Ramos (cell line): Measurements from ENCODE around the gene ZBED4.
"Not testable (repeated sequence)": the region's sequence is repeated elsewhere in the genome, so short reads cannot be mapped to it uniquely, and the experiment has no call there.

Source experiments
- in situ Hi-C: fragments of 300-500 bp; cut with MboI; formaldehyde crosslinking; loops from one replicate; pipeline ENCODE4 v1.14.3; 2022; ENCODE audit warnings: low sequenced_read_pairs; ENCODE audit not compliant: unreplicated experiment

Gene ZBED4

GRCh38 chr22:49852568-49852897, 1.1 kb upstream of the ZBED4 start:
- in situ Hi-C loops, result not testable (repeated sequence)

GRCh38 chr22:49853981-49854831, 562 bp downstream of the ZBED4 start:
- in situ Hi-C loops, result no loop called here

- in situ Hi-C loops, result no loop called here
These were observed 1.7 kb downstream of the ZBED4 start for GRCh38 chr22:49855251-49855911.

- in situ Hi-C loops, result no loop called here
These were observed 2.7 kb downstream of the ZBED4 start for GRCh38 chr22:49856343-49856742.

- in situ Hi-C loops, result no loop called here
These were observed 3.3 kb downstream of the ZBED4 start for GRCh38 chr22:49856766-49857618.

GRCh38 chr22:49858827-49859226, 5.2 kb downstream of the ZBED4 start:
- in situ Hi-C loops, result no loop called here

GRCh38 chr22:49861642-49862495, 8.2 kb downstream of the ZBED4 start:
- in situ Hi-C loops, result no loop called here

- in situ Hi-C loops, result no loop called here
These were observed 8.8 kb downstream of the ZBED4 start for GRCh38 chr22:49862496-49862776.

- in situ Hi-C loops, result no loop called here
These were observed 10.3 kb downstream of the ZBED4 start for GRCh38 chr22:49863931-49864330.

GRCh38 chr22:49865156-49865555, 11.5 kb downstream of the ZBED4 start:
- in situ Hi-C loops, result no loop called here

- in situ Hi-C loops, result no loop called here
These were observed 12.5 kb downstream of the ZBED4 start for GRCh38 chr22:49866134-49866533.

- in situ Hi-C loops, result no loop called here
These were observed 13.0 kb downstream of the ZBED4 start for GRCh38 chr22:49866646-49867045.

GRCh38 chr22:49867303-49868265, 13.9 kb downstream of the ZBED4 start:
- in situ Hi-C loops, result no loop called here

- in situ Hi-C loops, result no loop called here
These were observed 15.6 kb downstream of the ZBED4 start for GRCh38 chr22:49869086-49869830.

GRCh38 chr22:49869845-49870712, 16.4 kb downstream of the ZBED4 start:
- in situ Hi-C loops, result no loop called here

- in situ Hi-C loops, result no loop called here
These were observed 17.8 kb downstream of the ZBED4 start for GRCh38 chr22:49871482-49871881.

- in situ Hi-C loops, result no loop called here
These were observed 18.7 kb downstream of the ZBED4 start for GRCh38 chr22:49872347-49872746.
